Fibroblast of pulmonary artery (primary cell): Measurements from ENCODE around the gene MRGPRX2.

ENCODE experiments used
- DNase-seq: peaks from one replicate; pipeline ENCODE4 v3.0.0-alpha.2; 2010; ENCODE audit warnings: low read depth
- H3K4me3 ChIP-seq: replicated peaks from 2 replicates; pipeline ENCODE4 v1.5.1; 2011; ENCODE audit warnings: low read depth, mild to moderate bottlenecking, control low read depth, low read length, moderate library complexity
- CTCF ChIP-seq: IDR thresholded peaks from 2 replicates; pipeline ENCODE4 v1.5.1; 2011; ENCODE audit warnings: mild to moderate bottlenecking, control low read depth, low read length, inconsistent platforms; ENCODE audit errors: missing control alignments

The MRGPRX2 gene

GRCh38 chr11:19077965-19078364 lies 17.4 kb upstream of the MRGPRX2 start:
- no peak overlapping the region for H3K4me3 ChIP-seq
- DNase-seq: no peak
- TF ChIP-seq CTCF: no peak

- DNase-seq: peak; percentile 57
- peak; percentile 97 for TF ChIP-seq CTCF
- no peak overlapping the region for H3K4me3 ChIP-seq
Measured at GRCh38 chr11:19076744-19077589, 16.4 kb upstream of the MRGPRX2 start.

- H3K4me3 ChIP-seq: no peak overlapping the region
- no peak for TF ChIP-seq CTCF
- DNase-seq: no peak
Measured at GRCh38 chr11:19075636-19076035, 15.1 kb upstream of the MRGPRX2 start.

- DNase-seq: no peak
Measured at GRCh38 chr11:19073454-19074415, 13.2 kb upstream of the MRGPRX2 start.

GRCh38 chr11:19072464-19072863 lies 11.9 kb upstream of the MRGPRX2 start:
- DNase-seq: no peak
- TF ChIP-seq CTCF: no peak
- no peak overlapping the region for H3K4me3 ChIP-seq

More at GRCh38 chr11:19073454-19074415, 13.2 kb upstream of the MRGPRX2 start:
- no peak overlapping the region for H3K4me3 ChIP-seq
- TF ChIP-seq CTCF: no peak

GRCh38 chr11:19071255-19071654 lies 10.7 kb upstream of the MRGPRX2 start:
- H3K4me3 ChIP-seq: peak overlapping the region; percentile 38
- peak; percentile 93 for DNase-seq
- TF ChIP-seq CTCF: peak; percentile 95
